ENCODE data around the gene SPATA18.
"Not testable (repeated sequence)": the region's sequence is repeated elsewhere in the genome, so short reads cannot be mapped to it uniquely, and the experiment has no call there.

SPATA18 gene

GRCh38 chr4:52071791-52072546 lies 20.9 kb downstream of the SPATA18 start:
- no peak for DNase-seq
- TF ChIP-seq CTCF (IDR thresholded peaks at IDR 0.05; ENCODE audit: low read depth, low read length) = no peak
- no peaks in the 10 kb centered on the region for H3K27me3 ChIP-seq (ENCODE audit: insufficient read depth, low read depth, severe bottlenecking)
- no peak overlapping the region for H3K27ac ChIP-seq
- H3K4me3 ChIP-seq (ENCODE audit: low read depth, low read length) = no peak overlapping the region
- no peaks in the 10 kb centered on the region for H3K9me3 ChIP-seq (ENCODE audit: severe bottlenecking)
- H3K36me3 ChIP-seq = no peaks in the 10 kb centered on the region

- Histone ChIP-seq H3K27me3 (ENCODE audit: insufficient read depth, low read depth, severe bottlenecking) (no peaks in the 10 kb centered on the region), H3K9me3 (ENCODE audit: severe bottlenecking) (no peaks in the 10 kb centered on the region), H3K36me3 (no peaks in the 10 kb centered on the region; the same call in none of the 2 replicates), H3K27ac (no peak overlapping the region), H3K4me3 (ENCODE audit: low read depth, low read length) (peak overlapping the region; percentile 41)
- DNase-seq = peak; percentile 54
- TF ChIP-seq CTCF (IDR thresholded peaks at IDR 0.05; ENCODE audit: low read depth, low read length) = no peak
These were observed 25.6 kb downstream of the SPATA18 start for GRCh38 chr4:52076731-52077130.

GRCh38 chr4:52079659-52080058 lies 28.6 kb downstream of the SPATA18 start:
- no peaks in the 10 kb centered on the region for H3K27me3 ChIP-seq (ENCODE audit: insufficient read depth, low read depth, severe bottlenecking)
- no peak overlapping the region for H3K4me3 ChIP-seq (ENCODE audit: low read depth, low read length)
- no peak for TF ChIP-seq CTCF (IDR thresholded peaks at IDR 0.05; ENCODE audit: low read depth, low read length)
- no peaks in the 10 kb centered on the region; the same call in none of the 2 replicates for H3K36me3 ChIP-seq
- no peaks in the 10 kb centered on the region for H3K9me3 ChIP-seq (ENCODE audit: severe bottlenecking)
- no peak overlapping the region for H3K27ac ChIP-seq
- no peak for DNase-seq

GRCh38 chr4:52081216-52081615 lies 30.1 kb downstream of the SPATA18 start:
- H3K9me3 ChIP-seq (ENCODE audit: severe bottlenecking) = no peaks in the 10 kb centered on the region
- no peaks in the 10 kb centered on the region; the same call in none of the 2 replicates for H3K36me3 ChIP-seq
- H3K27me3 ChIP-seq (ENCODE audit: insufficient read depth, low read depth, severe bottlenecking) = no peaks in the 10 kb centered on the region
- TF ChIP-seq CTCF (IDR thresholded peaks at IDR 0.05; ENCODE audit: low read depth, low read length) = no peak
- no peak overlapping the region for H3K4me3 ChIP-seq (ENCODE audit: low read depth, low read length)
- no peak overlapping the region for H3K27ac ChIP-seq
- DNase-seq = no peak

GRCh38 chr4:52086425-52086824 lies 35.3 kb downstream of the SPATA18 start:
- not testable (repeated sequence) for H3K36me3 ChIP-seq; DNase-seq; H3K9me3 ChIP-seq (ENCODE audit: severe bottlenecking); H3K27me3 ChIP-seq (ENCODE audit: insufficient read depth, low read depth, severe bottlenecking); H3K27ac ChIP-seq; H3K4me3 ChIP-seq (ENCODE audit: low read depth, low read length)

GRCh38 chr4:52091801-52092200 lies 40.7 kb downstream of the SPATA18 start:
- no peaks in the 10 kb centered on the region; the same call in 1 of the 2 replicates for H3K36me3 ChIP-seq
- TF ChIP-seq CTCF (IDR thresholded peaks at IDR 0.05; ENCODE audit: low read depth, low read length) = no peak
- H3K9me3 ChIP-seq (ENCODE audit: severe bottlenecking) = no peaks in the 10 kb centered on the region
- no peak for DNase-seq
- H3K4me3 ChIP-seq (ENCODE audit: low read depth, low read length) = no peak overlapping the region
- H3K27me3 ChIP-seq (ENCODE audit: insufficient read depth, low read depth, severe bottlenecking) = no peaks in the 10 kb centered on the region
- no peak overlapping the region for H3K27ac ChIP-seq

All from WERI-Rb-1 (cell line).